ENCODE data around the gene CARS1.

DNA sequence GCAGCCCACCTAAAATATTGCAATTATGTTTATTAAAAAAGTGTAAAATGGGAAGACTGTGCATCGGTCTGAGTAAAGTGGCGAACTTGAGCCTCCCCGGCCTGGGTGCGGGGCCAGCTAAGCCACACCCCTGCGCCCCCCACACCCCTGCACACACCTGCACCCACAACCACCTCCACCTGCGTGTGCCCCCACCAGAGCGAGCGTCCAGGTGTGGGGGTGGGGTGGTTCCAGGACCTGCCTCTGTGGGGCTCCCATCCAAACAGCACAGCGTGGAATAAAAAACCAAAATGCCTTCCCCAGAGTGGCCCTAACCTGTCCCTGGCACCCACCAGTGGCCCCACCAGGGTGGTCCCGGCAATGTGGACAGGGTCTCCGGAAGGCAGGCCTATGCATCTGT, 30.1 kb upstream of the CARS1 start:
- TF ChIP-seq, protein P1, sequence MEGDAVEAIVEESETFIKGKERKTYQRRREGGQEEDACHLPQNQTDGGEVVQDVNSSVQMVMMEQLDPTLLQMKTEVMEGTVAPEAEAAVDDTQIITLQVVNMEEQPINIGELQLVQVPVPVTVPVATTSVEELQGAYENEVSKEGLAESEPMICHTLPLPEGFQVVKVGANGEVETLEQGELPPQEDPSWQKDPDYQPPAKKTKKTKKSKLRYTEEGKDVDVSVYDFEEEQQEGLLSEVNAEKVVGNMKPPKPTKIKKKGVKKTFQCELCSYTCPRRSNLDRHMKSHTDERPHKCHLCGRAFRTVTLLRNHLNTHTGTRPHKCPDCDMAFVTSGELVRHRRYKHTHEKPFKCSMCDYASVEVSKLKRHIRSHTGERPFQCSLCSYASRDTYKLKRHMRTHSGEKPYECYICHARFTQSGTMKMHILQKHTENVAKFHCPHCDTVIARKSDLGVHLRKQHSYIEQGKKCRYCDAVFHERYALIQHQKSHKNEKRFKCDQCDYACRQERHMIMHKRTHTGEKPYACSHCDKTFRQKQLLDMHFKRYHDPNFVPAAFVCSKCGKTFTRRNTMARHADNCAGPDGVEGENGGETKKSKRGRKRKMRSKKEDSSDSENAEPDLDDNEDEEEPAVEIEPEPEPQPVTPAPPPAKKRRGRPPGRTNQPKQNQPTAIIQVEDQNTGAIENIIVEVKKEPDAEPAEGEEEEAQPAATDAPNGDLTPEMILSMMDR (IDR thresholded peaks at IDR 0.05; ENCODE audit: low read length): no peak
- no peak for TF ChIP-seq EZH2phosphoT487 (IDR thresholded peaks at IDR 0.05; ENCODE audit: low read length)
- TF ChIP-seq EZH2 (optimal IDR thresholded peaks at IDR 0.05; ENCODE audit: low read depth, low read length): no peak
